DMS114 treated with DMSO at 0.1 percent for 48 hours (cell line): ENCODE data around the gene PLK3.

Source experiments
- DNase-seq: peaks from one replicate; lab custom pipeline; 2025; ENCODE audit not compliant: unreplicated experiment; lab: John Stamatoyannopoulos, UW

The PLK3 gene

DNA sequence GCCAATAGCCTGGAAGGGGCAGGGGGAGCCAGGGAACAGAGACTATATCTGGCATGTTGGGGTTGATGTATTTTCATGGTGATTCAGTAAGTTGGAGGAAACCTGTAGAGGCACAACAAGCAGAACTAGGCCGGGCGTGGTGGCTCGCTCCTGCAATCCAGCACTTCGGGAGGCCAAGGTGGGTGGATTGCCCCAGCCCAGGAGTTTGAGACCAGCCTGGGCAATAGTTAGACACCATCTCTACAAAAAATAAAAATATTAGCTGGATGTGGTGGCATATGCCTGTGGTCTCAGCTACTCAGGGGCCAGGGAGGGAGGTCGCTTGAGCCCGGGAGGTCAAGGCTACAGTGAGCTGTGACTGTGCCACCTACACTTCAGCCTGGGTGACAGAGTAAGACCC, 53.0 kb downstream of the PLK3 start:
- DNase-seq = no peak

DNA sequence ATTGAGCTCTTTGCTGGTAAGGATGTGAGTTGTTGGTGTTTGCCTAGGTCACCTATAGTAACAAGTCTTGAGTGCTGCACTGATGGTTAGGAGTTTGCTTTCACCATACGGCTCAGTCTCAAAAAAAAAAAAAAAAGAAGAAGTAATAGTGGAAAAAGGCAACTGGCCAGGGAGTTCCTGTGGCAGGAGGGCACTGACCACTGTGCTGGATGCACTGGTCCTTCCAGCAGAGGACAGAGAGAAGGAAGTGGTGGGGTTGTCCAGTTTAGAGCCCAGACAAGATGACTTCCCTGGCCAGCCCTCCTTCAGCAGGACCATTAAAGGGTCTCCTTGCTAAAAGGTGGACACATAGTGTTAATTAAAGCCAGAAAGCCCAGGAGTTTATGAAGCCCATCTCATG, 54.8 kb downstream of the PLK3 start:
- DNase-seq = no peak
